Measurements from ENCODE around the gene ZNF362. TPM values are rescaled to one million over a fixed set of nuclear protein-coding genes. Genes with fewer than 3 reads are reported as not detected.

ZNF362 gene
- total RNA-seq, 1 donor from 2014 or later, result 32.4 TPM

DNA sequence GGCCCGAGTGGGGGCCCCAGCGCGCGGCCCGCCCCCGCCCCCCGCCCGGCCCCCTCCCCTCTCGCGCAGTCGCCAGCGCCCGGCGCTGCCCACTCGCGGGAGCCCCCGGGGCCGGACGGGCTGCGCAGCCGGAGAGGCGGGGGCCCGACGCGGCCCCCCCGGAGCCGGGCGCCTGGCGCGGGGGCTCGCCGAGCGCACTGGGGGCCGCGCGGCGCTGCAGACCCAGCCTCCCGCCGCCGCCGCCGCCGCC is 146 bp upstream of the ZNF362 start:
- H3K27ac ChIP-seq (replicated peaks), result peak overlapping the region; percentile 98
- H3K9me3 ChIP-seq (replicated peaks), result no peaks in the 10 kb centered on the region
- H3K27me3 ChIP-seq (ENCODE audit: low read depth), result no peaks in the 10 kb centered on the region
- intact Hi-C loops (cut with micrococcal nuclease), result no loop called here
- TF ChIP-seq, protein P1, sequence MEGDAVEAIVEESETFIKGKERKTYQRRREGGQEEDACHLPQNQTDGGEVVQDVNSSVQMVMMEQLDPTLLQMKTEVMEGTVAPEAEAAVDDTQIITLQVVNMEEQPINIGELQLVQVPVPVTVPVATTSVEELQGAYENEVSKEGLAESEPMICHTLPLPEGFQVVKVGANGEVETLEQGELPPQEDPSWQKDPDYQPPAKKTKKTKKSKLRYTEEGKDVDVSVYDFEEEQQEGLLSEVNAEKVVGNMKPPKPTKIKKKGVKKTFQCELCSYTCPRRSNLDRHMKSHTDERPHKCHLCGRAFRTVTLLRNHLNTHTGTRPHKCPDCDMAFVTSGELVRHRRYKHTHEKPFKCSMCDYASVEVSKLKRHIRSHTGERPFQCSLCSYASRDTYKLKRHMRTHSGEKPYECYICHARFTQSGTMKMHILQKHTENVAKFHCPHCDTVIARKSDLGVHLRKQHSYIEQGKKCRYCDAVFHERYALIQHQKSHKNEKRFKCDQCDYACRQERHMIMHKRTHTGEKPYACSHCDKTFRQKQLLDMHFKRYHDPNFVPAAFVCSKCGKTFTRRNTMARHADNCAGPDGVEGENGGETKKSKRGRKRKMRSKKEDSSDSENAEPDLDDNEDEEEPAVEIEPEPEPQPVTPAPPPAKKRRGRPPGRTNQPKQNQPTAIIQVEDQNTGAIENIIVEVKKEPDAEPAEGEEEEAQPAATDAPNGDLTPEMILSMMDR (IDR thresholded peaks at IDR 0.05; ENCODE audit: borderline replicate concordance), result no peak
- H3K4me3 ChIP-seq, result peak overlapping the region; percentile 88
- no peaks in the 10 kb centered on the region for H3K36me3 ChIP-seq
- H3K4me1 ChIP-seq, result peaks cover 54% of the 10 kb centered on the region
- no peak for DNase-seq

DNA sequence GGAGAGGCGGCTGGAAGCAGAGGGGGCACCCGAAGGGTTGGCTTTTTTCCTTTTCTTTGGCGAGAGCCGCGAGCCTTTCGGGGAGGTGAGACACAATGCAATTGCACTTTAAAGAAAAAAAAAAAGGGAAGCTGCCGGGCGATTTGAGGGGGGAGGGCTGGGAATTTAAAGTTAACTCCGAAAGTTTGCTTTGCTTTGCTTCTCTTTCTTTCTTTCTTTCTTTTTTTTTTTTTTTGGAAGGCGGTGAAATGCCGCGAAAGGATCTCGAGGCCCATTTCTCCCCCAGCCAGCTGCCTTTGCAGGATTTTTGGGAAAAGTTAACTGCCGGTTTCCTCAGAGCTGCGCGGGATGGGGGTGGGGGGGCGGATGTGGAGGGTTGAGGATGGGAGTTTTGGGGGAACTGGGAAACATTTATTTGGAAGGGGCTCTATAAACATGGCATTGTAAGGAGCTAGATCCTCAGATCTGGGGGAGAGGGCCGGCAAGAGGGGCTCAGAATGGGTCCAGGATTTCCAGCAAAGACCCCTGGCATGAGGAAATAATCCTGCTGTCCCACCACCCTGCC is 997 bp downstream of the ZNF362 start:
- H3K9me3 ChIP-seq (replicated peaks), result no peaks in the 10 kb centered on the region
- peak overlapping the region; percentile 98 for H3K27ac ChIP-seq (replicated peaks)
- DNase-seq, result no peak
- no peaks in the 10 kb centered on the region for H3K36me3 ChIP-seq
- peak overlapping the region; percentile 88 for H3K4me3 ChIP-seq
- intact Hi-C loops (cut with micrococcal nuclease), result no loop called here
- H3K27me3 ChIP-seq (ENCODE audit: low read depth), result no peaks in the 10 kb centered on the region
- peaks cover 63% of the 10 kb centered on the region for H3K4me1 ChIP-seq
- TF ChIP-seq, protein P1 (IDR thresholded peaks at IDR 0.05; ENCODE audit: borderline replicate concordance), result no peak

DNA sequence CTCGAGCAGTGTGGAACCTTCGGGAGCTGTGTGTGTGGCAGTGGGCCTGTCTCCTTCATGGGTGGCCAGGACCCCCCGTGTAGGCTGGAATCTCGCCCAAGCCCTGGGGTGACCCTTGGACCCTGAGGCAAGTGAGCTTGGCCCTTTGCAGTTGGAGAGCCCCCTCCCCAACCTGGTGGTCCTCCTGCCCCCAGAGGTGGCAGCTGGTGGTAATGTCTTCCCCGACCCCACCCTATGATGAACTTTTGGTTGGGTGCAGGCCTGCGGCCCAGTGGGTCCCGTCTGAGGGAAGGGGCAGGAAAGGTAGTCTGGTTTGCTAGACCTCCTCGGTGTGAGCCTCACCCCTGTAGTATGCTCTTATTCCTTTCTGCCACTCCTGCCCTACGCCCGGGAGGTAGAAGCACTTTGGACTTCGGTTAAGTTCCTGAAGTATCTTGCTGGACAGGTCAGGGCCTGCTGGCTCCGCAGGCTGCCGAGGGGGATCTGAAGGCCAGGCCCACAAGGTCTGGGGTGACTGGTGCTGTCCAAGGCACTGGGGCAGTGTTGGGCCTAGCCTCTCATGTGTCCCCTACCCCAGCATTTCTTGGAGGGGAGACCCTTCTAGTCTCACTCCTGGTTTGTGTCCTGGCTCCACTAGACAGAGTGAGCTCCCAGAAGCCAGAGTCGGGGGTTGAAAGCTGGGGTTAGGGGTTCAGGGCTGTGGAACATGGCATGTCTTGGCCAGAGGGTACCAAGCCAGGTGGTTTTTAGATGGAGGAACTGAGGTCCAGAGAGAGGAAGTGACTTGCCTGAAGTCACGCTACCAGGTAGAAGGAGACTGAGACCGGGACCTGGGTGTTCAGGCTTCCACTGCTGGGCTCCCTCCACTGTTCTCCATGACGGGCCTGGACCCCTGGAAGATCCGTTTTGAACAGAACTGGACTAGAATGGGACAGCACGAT is 1.8 kb downstream of the ZNF362 start:
- Histone ChIP-seq H3K27me3 (ENCODE audit: low read depth) (no peaks in the 10 kb centered on the region), H3K4me3 (peak overlapping the region; percentile 88), H3K36me3 (no peaks in the 10 kb centered on the region), H3K27ac (replicated peaks) (peak overlapping the region; percentile 98), H3K9me3 (replicated peaks) (no peaks in the 10 kb centered on the region), H3K4me1 (peaks cover 70% of the 10 kb centered on the region)
- intact Hi-C loops (cut with micrococcal nuclease), result no loop called here
- DNase-seq, result no peak
- TF ChIP-seq, protein P1 (IDR thresholded peaks at IDR 0.05; ENCODE audit: borderline replicate concordance), result no peak

DNA sequence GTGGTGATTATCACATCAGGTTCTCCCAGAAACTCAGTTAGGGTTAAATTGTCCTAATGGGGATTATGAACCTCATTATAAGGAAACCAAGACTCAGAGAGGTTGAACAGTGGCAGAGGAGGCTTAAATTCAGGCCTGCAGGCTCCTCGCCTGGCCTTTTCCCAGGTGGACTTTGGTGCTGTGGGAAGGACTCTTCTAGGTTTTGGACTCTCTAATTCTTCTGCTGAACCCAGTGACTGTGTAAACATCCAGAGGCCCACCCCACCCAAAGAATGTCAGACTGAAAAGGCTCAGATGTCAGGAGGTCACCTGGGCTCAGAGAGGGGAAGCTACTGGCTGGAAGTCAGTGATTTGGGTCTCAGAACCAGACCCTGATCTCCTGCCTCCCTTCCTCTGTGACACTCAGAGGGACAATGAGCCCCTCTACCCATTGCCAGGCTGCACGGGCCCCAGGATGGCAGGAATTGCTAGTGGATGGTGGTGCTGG is 2.5 kb downstream of the ZNF362 start:
- Histone ChIP-seq H3K36me3 (no peaks in the 10 kb centered on the region), H3K27ac (replicated peaks) (peak overlapping the region; percentile 98), H3K27me3 (ENCODE audit: low read depth) (no peaks in the 10 kb centered on the region), H3K9me3 (replicated peaks) (no peaks in the 10 kb centered on the region), H3K4me1 (peaks cover 78% of the 10 kb centered on the region), H3K4me3 (peak overlapping the region; percentile 88)
- intact Hi-C loops (cut with micrococcal nuclease), result no loop called here
- TF ChIP-seq, protein P1 (IDR thresholded peaks at IDR 0.05; ENCODE audit: borderline replicate concordance), result no peak
- no peak for DNase-seq

DNA sequence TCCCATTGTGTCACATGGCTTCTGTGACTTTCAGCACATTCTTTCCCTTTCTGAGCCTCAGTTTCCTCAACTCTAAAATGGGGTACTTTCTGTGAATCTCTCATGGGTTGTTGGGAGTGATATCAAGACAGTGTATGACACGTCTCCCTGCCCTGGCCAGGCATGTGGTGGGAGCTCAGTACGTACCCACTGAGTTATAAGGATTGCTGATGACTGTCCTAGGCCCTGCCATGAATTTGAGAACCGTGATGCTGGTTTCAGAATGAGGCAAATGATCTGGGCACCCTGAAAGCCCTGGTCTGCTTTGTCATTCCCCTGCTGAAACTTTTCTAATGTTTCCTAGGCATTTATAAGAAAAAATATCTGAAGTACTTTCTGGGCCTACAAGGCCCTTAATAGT is 3.6 kb downstream of the ZNF362 start:
- TF ChIP-seq, protein P1 (IDR thresholded peaks at IDR 0.05; ENCODE audit: borderline replicate concordance), result no peak
- no peak overlapping the region for H3K4me3 ChIP-seq
- H3K27me3 ChIP-seq (ENCODE audit: low read depth), result no peaks in the 10 kb centered on the region
- intact Hi-C loops (cut with micrococcal nuclease), result no loop called here
- H3K9me3 ChIP-seq (replicated peaks), result no peaks in the 10 kb centered on the region
- no peak overlapping the region for H3K27ac ChIP-seq (replicated peaks)
- no peaks in the 10 kb centered on the region for H3K36me3 ChIP-seq
- DNase-seq, result no peak
- peaks cover 87% of the 10 kb centered on the region for H3K4me1 ChIP-seq

Measured in left ventricle myocardium inferior (tissue), 1 donor.